Loucy (cell line): ENCODE measurements around the gene DTNB.
A peak's percentile ranks its signal among the peaks of the same experiment; 100 is the strongest.

Experiments used
- H2AFZ ChIP-seq: fragments of 200-600 bp; sonication (generic); 2 replicates; pipeline ENCODE4 v1.6.0; 2016; ENCODE audit warnings: antibody characterized with exemption, mild to moderate bottlenecking, low read length, moderate library complexity
- H3F3A ChIP-seq: fragments of 200-600 bp; 2 replicates; pipeline ENCODE4 v1.6.0; 2016; ENCODE audit warnings: antibody characterized with exemption, low read depth, mild to moderate bottlenecking
- H3K27me3 ChIP-seq: fragments of 200-600 bp; sonication (generic); 2 replicates; pipeline ENCODE4 v1.6.1; 2014; ENCODE audit warnings: low read length, mild to moderate bottlenecking; ENCODE audit not compliant: insufficient read depth, poor library complexity, severe bottlenecking
- H3K36me3 ChIP-seq: fragments of 200-600 bp; sonication (generic); 2 replicates; pipeline ENCODE4 v1.6.1; 2016; ENCODE audit warnings: low read length; ENCODE audit not compliant: insufficient read depth
- H3K4me1 ChIP-seq: fragments of 200-600 bp; sonication (generic); 2 replicates; pipeline ENCODE4 v1.5.1; 2014; ENCODE audit warnings: low read length, mild to moderate bottlenecking; ENCODE audit not compliant: insufficient read depth, poor library complexity, severe bottlenecking
- H3K4me2 ChIP-seq: fragments of 200-600 bp; sonication (generic); 2 replicates; pipeline ENCODE4 v1.6.0; 2014; ENCODE audit warnings: antibody characterized with exemption, low read length, low read depth, mild to moderate bottlenecking; ENCODE audit not compliant: poor library complexity, severe bottlenecking
- H3K4me3 ChIP-seq: fragments of 200-600 bp; sonication (generic); 2 replicates; pipeline ENCODE4 v1.5.1; 2014; ENCODE audit warnings: low read length, mild to moderate bottlenecking, mixed read lengths; ENCODE audit not compliant: poor library complexity, severe bottlenecking
- H3K79me2 ChIP-seq: fragments of 200-600 bp; sonication (generic); 2 replicates; pipeline ENCODE4 v1.6.1; 2014; ENCODE audit warnings: low read length; ENCODE audit not compliant: insufficient read depth
- H3K9ac ChIP-seq: fragments of 200-600 bp; sonication (generic); 2 replicates; pipeline ENCODE4 v1.6.0; 2014; ENCODE audit warnings: mild to moderate bottlenecking, low read depth, low read length, moderate library complexity; ENCODE audit not compliant: poor library complexity, severe bottlenecking
- H3K9me2 ChIP-seq: fragments of 200-600 bp; sonication (generic); replicated peaks from 2 replicates; pipeline ENCODE4 v1.6.1; 2016; ENCODE audit warnings: low read depth, low read length, mixed read lengths
- H3K9me3 ChIP-seq: fragments of 200-600 bp; sonication (generic); 2 replicates; pipeline ENCODE4 v1.6.1; 2014; ENCODE audit warnings: mild to moderate bottlenecking, antibody characterized with exemption, low read length, low read depth; ENCODE audit not compliant: insufficient read depth
- H4K20me1 ChIP-seq: fragments of 200-600 bp; sonication (generic); 2 replicates; pipeline ENCODE4 v1.6.0; 2014; ENCODE audit warnings: antibody characterized with exemption, low read length, mild to moderate bottlenecking; ENCODE audit not compliant: insufficient read depth, poor library complexity, severe bottlenecking
- CTCF ChIP-seq: fragments of 200-600 bp; sonication (generic); conservative IDR thresholded peaks from 2 replicates; pipeline ENCODE4 v1.5.1; 2014; ENCODE audit warnings: mild to moderate bottlenecking, antibody characterized with exemption, low read length
- EZH2phosphoT487 ChIP-seq: fragments of 200-600 bp; IDR thresholded peaks from 2 replicates; pipeline ENCODE4 v1.6.1; 2018; ENCODE audit warnings: antibody characterized with exemption, mild to moderate bottlenecking, moderate library complexity, borderline replicate concordance

The DTNB gene

GRCh38 chr2:25365241-25365640 lies 308.1 kb downstream of the DTNB start:
- H3K79me2 ChIP-seq, result no peaks in the 10 kb centered on the region
- H3K27me3 ChIP-seq, result no peaks in the 10 kb centered on the region
- no peak overlapping the region for H2AFZ ChIP-seq
- H3K9me2 ChIP-seq, result no peaks in the 10 kb centered on the region
- H3K4me2 ChIP-seq, result no peak overlapping the region
- no peak overlapping the region for H3K4me3 ChIP-seq
- peaks cover 8% of the 10 kb centered on the region for H3K4me1 ChIP-seq
- no peaks in the 10 kb centered on the region for H3K9me3 ChIP-seq
- no peaks in the 10 kb centered on the region for H3F3A ChIP-seq
- H3K9ac ChIP-seq, result no peak overlapping the region
- no peaks in the 10 kb centered on the region for H4K20me1 ChIP-seq
- no peak for TF ChIP-seq CTCF
- TF ChIP-seq EZH2phosphoT487, result no peak
- no peaks in the 10 kb centered on the region for H3K36me3 ChIP-seq

- H3K27me3 ChIP-seq, result no peaks in the 10 kb centered on the region
- H3K4me1 ChIP-seq, result peaks cover 8% of the 10 kb centered on the region
- TF ChIP-seq CTCF, result no peak
- no peak for TF ChIP-seq EZH2phosphoT487
- no peaks in the 10 kb centered on the region for H4K20me1 ChIP-seq
- H3K36me3 ChIP-seq, result no peaks in the 10 kb centered on the region
- H3K9ac ChIP-seq, result no peak overlapping the region
- H3K4me3 ChIP-seq, result no peak overlapping the region
- H3K4me2 ChIP-seq, result no peak overlapping the region
- H3F3A ChIP-seq, result no peaks in the 10 kb centered on the region
- H3K9me3 ChIP-seq, result no peaks in the 10 kb centered on the region
- H3K9me2 ChIP-seq, result no peaks in the 10 kb centered on the region
- no peak overlapping the region for H2AFZ ChIP-seq
- H3K79me2 ChIP-seq, result no peaks in the 10 kb centered on the region
Observed at GRCh38 chr2:25363733-25364132, 309.6 kb downstream of the DTNB start.

- peaks cover 8% of the 10 kb centered on the region for H3K4me1 ChIP-seq
- TF ChIP-seq EZH2phosphoT487 (no peak), CTCF (no peak)
- no peaks in the 10 kb centered on the region for H3K9me2 ChIP-seq
- H3K4me3 ChIP-seq, result peak overlapping the region; percentile 70
- H3K27me3 ChIP-seq, result no peaks in the 10 kb centered on the region
- H3F3A ChIP-seq, result no peaks in the 10 kb centered on the region
- H3K79me2 ChIP-seq, result no peaks in the 10 kb centered on the region
- H3K9ac ChIP-seq, result peak overlapping the region; percentile 53
- H3K9me3 ChIP-seq, result no peaks in the 10 kb centered on the region
- peak overlapping the region; percentile 83 for H3K4me2 ChIP-seq
- peak overlapping the region; percentile 75 for H2AFZ ChIP-seq
- H4K20me1 ChIP-seq, result no peaks in the 10 kb centered on the region
- no peaks in the 10 kb centered on the region for H3K36me3 ChIP-seq
Observed at GRCh38 chr2:25362434-25363145, 310.8 kb downstream of the DTNB start.
